NCI-H2171 treated with DMSO at 0.1 percent for 48 hours (cell line): ENCODE results near the gene PCYT1A.

Experiments used
- DNase-seq: peaks from one replicate; lab custom pipeline; 2025; lab: John Stamatoyannopoulos, UW

Gene PCYT1A

DNA sequence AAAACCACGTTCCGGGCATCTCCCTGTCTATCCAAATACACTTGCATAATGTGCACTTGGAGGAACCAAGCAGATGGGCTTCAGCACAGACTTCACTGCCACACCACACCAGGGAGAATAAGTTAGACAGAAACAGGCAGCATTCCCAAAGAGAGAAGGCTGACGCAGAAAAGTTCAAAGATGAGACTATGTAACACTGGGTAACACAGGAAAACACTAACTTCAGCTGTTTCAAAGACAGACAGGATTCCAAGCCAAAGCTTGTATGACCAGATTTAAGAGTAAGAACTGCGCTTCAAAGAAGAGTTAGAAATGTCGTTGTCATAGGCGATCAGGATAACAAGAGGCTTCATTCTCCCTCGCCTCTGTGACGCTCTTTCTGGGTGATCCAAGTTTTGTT, 51.3 kb downstream of the PCYT1A start:
- DNase-seq = no peak

GRCh38 chr3:196235452-196236122, 51.9 kb downstream of the PCYT1A start:
- DNase-seq = no peak

- no peak for DNase-seq
Observed at GRCh38 chr3:196232882-196233251, 54.7 kb downstream of the PCYT1A start.

GRCh38 chr3:196232154-196232881, 55.2 kb downstream of the PCYT1A start:
- DNase-seq = no peak

DNA sequence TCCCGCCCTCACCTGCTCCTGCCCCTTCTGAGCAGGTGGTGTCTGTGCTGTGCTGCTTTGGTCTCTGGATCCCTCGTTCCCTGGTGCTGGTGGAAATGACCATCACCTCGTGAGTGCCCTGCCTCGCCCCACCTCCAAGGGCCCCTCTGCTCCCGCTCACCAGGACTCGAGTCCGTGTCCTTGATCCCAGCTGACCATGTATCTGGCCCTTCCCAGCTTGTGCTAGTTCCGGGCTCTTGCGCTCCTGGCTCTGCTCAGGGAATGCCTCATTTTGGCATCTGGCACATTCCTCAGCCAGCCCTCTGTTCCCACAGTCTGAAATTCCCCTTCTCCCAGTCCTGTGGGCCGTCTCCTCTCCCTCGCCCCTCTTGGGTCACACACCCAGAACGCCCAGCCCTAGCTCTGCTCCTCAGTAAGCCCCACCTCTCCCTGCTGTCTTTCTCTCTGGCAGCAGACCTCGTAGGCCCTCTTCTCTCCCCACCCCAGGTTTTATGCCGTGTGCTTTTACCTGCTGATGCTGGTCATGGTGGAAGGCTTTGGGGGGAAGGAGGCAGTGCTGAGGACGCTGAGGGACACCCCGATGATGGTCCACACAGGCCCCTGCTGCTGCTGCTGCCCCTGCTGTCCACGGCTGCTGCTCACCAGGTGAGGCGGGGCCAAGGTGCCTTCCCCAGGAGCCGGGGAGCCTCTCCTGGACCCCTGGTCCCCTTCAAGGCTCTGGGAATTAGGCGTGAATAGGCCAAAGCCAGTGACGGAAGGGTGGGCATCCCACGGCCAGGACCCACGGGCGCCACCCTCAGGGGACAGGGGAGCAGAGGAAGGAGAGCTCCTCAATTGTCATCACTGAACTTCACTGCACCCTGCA, 59.7 kb downstream of the PCYT1A start:
- DNase-seq = no peak

GRCh38 chr3:196227121-196227561, 60.4 kb downstream of the PCYT1A start:
- no peak for DNase-seq

GRCh38 chr3:196225763-196226364, 61.7 kb downstream of the PCYT1A start:
- DNase-seq = no peak

GRCh38 chr3:196225086-196225485, 62.4 kb downstream of the PCYT1A start:
- DNase-seq = no peak

- DNase-seq = no peak
Observed at GRCh38 chr3:196222876-196223595, 64.5 kb downstream of the PCYT1A start.

- no peak for DNase-seq
Observed at GRCh38 chr3:196220991-196221390, 66.5 kb downstream of the PCYT1A start.

GRCh38 chr3:196220587-196220986, 66.9 kb downstream of the PCYT1A start:
- DNase-seq = no peak

DNA sequence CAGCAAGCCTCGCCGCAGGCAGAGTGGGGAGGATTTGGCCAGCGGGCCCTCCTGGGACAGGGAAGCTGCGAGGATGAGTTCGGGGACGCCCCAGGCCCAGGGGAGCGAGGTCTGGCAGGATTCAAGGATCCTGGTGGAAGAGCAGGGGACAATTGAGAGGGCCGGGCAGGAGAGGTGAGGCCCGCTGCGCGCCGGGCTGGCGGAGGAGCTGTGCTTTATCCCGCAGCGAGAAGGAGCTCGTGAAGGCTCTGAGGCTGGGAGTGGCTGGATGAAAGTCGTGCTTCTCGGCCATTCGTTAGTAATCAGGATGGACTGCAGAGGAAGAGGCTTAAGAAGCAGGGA, 67.6 kb downstream of the PCYT1A start:
- no peak for DNase-seq

- peak; percentile 35 for DNase-seq
Observed at GRCh38 chr3:196219194-196219969, 68.1 kb downstream of the PCYT1A start.

- DNase-seq = no peak
Observed at GRCh38 chr3:196218155-196218712, 69.3 kb downstream of the PCYT1A start.

GRCh38 chr3:196217307-196218154, 70.0 kb downstream of the PCYT1A start:
- no peak for DNase-seq

GRCh38 chr3:196216681-196217211, 70.8 kb downstream of the PCYT1A start:
- DNase-seq = no peak

DNA sequence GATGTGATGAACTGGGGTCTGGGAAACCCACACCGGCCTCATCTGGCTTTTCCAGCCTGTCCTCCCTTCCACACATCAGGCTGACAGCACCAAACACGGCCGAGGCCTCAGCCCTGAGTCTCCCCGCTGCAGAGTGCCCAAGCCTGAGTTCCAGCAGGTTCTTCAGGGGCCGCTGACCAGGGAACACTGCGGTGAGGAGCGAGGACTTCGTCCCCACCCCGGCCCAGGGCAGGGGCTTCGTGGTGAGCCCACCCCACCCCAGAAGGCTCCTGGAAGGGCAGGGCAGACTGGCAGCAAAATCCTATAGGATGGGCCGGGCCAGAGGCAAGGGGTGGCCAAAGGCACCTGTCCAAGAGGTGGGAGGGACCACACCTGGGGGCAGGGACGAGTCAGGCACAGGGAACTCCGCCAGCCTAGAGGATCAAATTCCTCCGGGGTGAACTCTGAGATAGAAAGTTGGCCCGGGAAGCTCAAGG, 71.4 kb downstream of the PCYT1A start, which contains the start of gene SLC51A:
TSS of gene SLC51A (plus strand) at position 446 of the 476 bp plus-strand sequence. CDS start 179 bp downstream, outside the sequence.
- no peak for DNase-seq

DNA sequence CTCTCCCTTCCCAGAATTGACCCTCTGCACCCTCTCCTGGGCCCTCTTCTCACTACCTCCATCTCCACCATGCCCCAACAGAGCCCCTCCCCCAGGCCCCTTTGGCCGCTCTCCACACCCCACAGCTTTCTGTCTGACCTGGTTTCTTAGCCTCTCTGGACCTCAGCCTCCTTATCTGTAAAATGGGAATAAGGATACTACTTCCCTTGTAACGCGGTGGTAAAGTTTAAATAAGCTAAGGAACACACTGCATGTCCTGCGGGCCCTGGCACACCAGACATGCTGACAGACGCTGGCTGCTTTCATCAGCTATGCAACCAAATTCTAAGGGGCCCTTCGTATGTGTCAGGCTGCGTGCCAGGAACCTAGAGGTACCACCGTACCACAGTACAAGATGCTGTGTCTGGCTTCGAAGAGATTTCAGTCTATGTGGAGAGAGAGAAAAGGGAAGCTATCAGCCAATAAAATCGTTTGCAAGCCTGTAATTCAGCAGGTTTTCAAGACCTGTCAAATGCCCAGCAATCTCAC, 72.0 kb downstream of the PCYT1A start:
- DNase-seq = no peak
